HG02642 (cell line): ENCODE data around the gene CLGN.

Source experiments
- ATAC-seq: cut with Tn5 transposase; IDR thresholded peaks from one replicate; pipeline ENCODE4 v1.9.1; 2021; ENCODE audit warnings: mild to moderate bottlenecking; ENCODE audit not compliant: unreplicated experiment, poor library complexity

Gene CLGN

GRCh38 chr4:140343303-140343702 lies 84.1 kb downstream of the CLGN start:
- ATAC-seq = peak; percentile 74

- no peak for ATAC-seq
Observed at GRCh38 chr4:140342620-140343019, 84.8 kb downstream of the CLGN start.
